SJCRH30 (cell line): ENCODE measurements around the gene CACNB4. TPM values are rescaled to one million over a fixed set of nuclear protein-coding genes. Genes with fewer than 3 reads are reported as not detected.
A peak's percentile ranks its signal among the peaks of the same experiment; 100 is the strongest.

ENCODE experiments used
- DNase-seq, 2 experiments: peaks; one replicate each; pipeline ENCODE4 v3.0.0-alpha.2; 2015 to 2020
- H3K27ac ChIP-seq: fragments of 250-450 bp; sonication (Bioruptor Pico); 2 replicates; pipeline ENCODE4 v1.5.1; 2020; ENCODE audit warnings: mild to moderate bottlenecking, moderate library complexity
- H3K27me3 ChIP-seq: fragments of 250-450 bp; sonication (Bioruptor Pico); 2 replicates; pipeline ENCODE4 v1.5.1; 2020; ENCODE audit warnings: mild to moderate bottlenecking, moderate library complexity
- H3K36me3 ChIP-seq: fragments of 250-450 bp; sonication (Bioruptor Pico); 2 replicates; pipeline ENCODE4 v1.5.1; 2020; ENCODE audit warnings: mild to moderate bottlenecking, moderate library complexity
- H3K4me1 ChIP-seq: fragments of 250-450 bp; sonication (Bioruptor Pico); 2 replicates; pipeline ENCODE4 v1.5.1; 2020; ENCODE audit warnings: mild to moderate bottlenecking, moderate library complexity
- H3K4me3 ChIP-seq: fragments of 250-450 bp; sonication (Bioruptor Pico); 2 replicates; pipeline ENCODE4 v1.5.1; 2020; ENCODE audit warnings: mild to moderate bottlenecking, moderate library complexity
- H3K9me3 ChIP-seq: fragments of 250-450 bp; sonication (Bioruptor Pico); replicated peaks from 2 replicates; pipeline ENCODE4 v1.5.1; 2020; ENCODE audit warnings: mild to moderate bottlenecking, moderate library complexity
- total RNA-seq: library from RNA; depleted of rRNA; stranded (reverse); fragments of >200 nt; shearing (Covaris generic); gene quantifications from 2 replicates; pipeline ENCODE4 v1.2.3, GENCODE V29; 2014

Gene CACNB4
- total RNA-seq, 1 experiment from 2014 or later, result 2.2 TPM

DNA sequence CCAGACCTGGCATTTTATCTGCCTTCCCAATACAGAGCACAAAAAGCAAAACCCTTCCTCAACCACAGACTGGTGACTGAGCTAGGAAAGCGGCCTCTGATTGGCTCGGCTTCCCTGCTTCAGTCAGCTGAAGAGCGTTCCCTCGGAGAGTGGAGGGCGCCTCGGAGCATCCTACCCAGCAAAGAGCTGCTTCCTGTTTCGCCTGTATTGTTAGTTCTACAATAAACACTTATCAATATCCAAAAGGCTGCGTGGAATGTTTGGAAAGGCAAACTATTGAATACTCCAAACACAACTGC is 125.0 kb downstream of the CACNB4 start:
- H3K27ac ChIP-seq, result no peak overlapping the region
- H3K27me3 ChIP-seq, result no peaks in the 10 kb centered on the region
- H3K36me3 ChIP-seq, result no peaks in the 10 kb centered on the region
- peak overlapping the region; percentile 48 for H3K4me3 ChIP-seq
- H3K4me1 ChIP-seq, result peaks cover 4% of the 10 kb centered on the region; the same call in 1 of the 2 replicates
- no peaks in the 10 kb centered on the region for H3K9me3 ChIP-seq
- DNase-seq, result peak; percentile 65 to 77

DNA sequence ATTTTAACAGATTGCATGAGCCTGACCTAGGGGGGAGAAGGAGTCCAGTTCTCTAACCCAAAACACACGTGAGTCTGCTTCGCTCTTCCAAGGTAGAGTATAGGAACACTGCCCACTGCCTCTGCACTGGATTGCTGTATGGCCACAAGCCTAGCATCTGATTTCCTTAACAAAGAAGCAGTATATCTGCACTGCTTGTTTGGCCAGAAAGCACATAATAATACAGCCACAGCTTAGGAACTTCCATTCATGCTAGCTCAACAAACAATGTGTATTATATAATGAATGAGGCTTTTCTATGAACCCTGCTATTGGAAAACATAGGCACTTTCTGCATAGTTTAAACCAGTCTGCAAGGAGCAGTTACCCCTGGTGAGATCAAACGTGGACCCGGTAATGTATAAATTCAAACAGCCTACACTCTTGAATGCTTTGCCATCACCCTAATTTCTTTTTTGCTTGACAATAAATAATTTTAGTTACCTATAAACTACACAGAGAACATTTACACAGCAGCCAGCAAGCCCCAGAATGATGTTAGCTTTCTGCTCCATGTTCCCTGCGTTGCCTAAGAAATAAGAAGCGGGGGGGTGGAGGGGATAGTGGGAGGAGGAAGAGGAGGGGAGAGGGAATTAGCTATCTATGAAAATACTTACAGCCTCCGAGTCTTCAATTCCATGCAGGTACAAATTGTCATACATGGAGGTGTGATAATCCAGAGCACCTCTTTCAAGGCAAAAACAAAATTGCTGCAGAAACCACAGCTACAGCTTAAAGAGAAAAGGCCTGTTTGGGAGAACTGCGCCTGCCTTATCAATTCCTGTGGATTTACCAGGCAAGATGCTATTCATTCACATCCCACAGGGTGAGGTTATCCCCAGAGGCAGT is 125.6 kb downstream of the CACNB4 start:
- Histone ChIP-seq H3K9me3 (no peaks in the 10 kb centered on the region), H3K27ac (no peak overlapping the region)

DNA sequence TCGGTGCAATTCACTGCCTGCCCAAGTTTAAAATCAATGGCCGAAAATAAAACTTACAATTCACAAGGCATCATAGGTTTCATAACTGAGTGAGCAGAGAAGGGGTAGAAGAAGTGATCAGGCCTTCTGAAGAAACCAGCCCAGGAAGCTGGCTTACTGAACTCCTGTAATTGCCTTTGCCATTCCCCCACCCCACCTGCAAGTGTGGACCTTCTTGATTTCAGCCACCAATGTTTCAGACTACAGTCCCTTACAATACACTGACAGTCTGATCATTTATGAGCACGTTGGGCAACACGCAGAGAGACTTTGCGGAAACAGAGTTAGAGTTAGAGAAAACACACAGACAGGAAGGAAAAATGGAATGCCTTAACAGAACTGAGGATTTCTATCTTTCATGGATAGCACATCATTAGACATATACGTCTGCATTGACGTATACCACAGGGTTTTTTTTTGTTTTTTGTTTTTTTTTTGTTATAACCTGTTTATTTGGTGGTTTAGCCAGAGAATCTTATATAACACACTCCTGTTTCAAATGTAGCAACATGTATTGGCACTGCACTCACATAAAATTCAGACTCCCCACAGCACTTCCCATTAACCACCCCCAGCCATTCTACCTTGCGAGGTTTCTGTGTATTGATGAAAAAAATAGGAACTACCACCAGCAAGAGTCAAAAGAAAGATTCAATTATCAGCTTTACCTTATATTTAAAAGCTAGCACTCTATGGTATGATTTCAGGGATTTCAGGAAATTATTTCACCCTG is 126.4 kb downstream of the CACNB4 start:
- no peak overlapping the region for H3K27ac ChIP-seq
- H3K4me1 ChIP-seq, result peaks cover 4% of the 10 kb centered on the region; the same call in 1 of the 2 replicates
- H3K27me3 ChIP-seq, result no peaks in the 10 kb centered on the region
- H3K9me3 ChIP-seq, result no peaks in the 10 kb centered on the region
- DNase-seq, result no peak
- H3K4me3 ChIP-seq, result no peak overlapping the region
- H3K36me3 ChIP-seq, result no peaks in the 10 kb centered on the region

More for the DNA sequence above, 125.6 kb downstream of the CACNB4 start:
- Histone ChIP-seq H3K4me3 (peak overlapping the region; percentile 48), H3K4me1 (peaks cover 4% of the 10 kb centered on the region; the same call in 1 of the 2 replicates), H3K27me3 (no peaks in the 10 kb centered on the region), H3K36me3 (no peaks in the 10 kb centered on the region)
- DNase-seq, result peak in 1 of 2 experiments; percentile 5

DNA sequence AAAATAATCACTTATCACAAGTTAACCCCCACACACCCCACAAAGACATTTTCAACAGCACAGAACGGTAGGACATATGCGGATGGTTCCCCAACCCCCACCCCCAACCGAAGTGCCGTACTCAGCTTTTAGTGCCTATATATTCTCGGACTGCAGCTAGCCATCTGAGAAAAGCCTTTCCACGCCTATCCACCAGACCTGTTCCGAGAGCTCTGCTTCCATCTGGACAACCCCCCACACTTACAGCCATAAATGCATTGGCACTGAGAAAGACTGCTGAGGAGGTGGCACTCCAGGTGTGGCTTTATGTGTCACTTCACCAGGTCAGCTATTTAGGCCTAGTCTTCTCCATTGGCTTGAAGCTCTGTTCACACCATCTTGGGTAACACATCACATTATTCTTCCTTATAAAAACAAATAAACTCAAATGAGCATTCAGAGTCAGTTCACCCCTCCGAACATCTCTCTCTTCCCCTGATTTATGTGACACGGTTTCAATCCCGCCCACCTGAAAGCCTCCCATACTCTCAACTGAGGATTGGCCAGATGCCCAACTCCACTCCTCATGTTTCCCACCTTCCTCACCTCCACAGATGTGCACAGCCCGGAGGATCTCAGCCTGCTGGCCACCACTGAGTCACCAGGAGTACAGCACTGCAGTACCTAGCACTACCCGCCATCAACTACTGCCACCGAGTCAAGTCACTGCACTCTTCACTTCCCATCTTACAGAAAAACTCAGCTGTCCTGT is 127.4 kb downstream of the CACNB4 start:
- no peak overlapping the region for H3K27ac ChIP-seq
- no peaks in the 10 kb centered on the region for H3K36me3 ChIP-seq
- H3K9me3 ChIP-seq, result no peaks in the 10 kb centered on the region
- no peaks in the 10 kb centered on the region for H3K27me3 ChIP-seq
- no peak overlapping the region for H3K4me3 ChIP-seq
- peaks cover 4% of the 10 kb centered on the region; the same call in 1 of the 2 replicates for H3K4me1 ChIP-seq
- DNase-seq, result no peak

DNA sequence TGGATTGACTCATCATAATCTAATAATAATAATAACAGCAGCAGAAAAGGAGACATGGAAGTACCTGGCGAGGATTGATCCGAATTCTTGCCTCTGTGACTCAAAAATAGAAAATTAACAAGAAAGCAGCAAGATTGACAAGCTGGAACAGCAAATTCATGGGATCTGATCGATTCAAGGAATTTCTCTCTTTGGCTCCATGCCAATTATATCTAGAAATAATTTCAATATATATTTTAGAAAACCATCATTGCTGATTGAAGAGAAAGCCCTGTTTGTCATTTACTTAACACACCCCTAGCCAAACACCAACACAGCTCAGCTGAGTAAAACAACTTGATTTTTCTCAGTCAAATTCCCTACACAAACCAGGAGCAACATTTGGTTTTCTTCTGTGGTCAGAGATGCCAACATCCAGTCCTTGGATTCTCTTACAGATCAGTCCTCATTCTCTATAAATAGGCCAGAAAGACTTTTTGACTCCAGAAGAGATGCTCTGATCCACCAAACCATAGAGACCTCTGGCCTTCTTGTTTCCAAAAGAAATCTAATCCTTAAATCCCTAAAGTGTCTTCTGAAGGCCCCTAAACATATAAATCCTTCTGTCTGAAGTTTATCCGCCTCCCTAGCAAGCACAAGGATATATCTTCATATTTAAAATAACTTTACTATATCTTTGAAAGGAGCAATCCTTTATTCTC is 129.9 kb downstream of the CACNB4 start:
- Histone ChIP-seq H3K9me3 (no peaks in the 10 kb centered on the region), H3K4me1 (peaks cover under 1% of the 10 kb centered on the region; the same call in 1 of the 2 replicates), H3K27ac (no peak overlapping the region), H3K36me3 (no peaks in the 10 kb centered on the region), H3K4me3 (no peak overlapping the region), H3K27me3 (no peaks in the 10 kb centered on the region)
- no peak for DNase-seq

DNA sequence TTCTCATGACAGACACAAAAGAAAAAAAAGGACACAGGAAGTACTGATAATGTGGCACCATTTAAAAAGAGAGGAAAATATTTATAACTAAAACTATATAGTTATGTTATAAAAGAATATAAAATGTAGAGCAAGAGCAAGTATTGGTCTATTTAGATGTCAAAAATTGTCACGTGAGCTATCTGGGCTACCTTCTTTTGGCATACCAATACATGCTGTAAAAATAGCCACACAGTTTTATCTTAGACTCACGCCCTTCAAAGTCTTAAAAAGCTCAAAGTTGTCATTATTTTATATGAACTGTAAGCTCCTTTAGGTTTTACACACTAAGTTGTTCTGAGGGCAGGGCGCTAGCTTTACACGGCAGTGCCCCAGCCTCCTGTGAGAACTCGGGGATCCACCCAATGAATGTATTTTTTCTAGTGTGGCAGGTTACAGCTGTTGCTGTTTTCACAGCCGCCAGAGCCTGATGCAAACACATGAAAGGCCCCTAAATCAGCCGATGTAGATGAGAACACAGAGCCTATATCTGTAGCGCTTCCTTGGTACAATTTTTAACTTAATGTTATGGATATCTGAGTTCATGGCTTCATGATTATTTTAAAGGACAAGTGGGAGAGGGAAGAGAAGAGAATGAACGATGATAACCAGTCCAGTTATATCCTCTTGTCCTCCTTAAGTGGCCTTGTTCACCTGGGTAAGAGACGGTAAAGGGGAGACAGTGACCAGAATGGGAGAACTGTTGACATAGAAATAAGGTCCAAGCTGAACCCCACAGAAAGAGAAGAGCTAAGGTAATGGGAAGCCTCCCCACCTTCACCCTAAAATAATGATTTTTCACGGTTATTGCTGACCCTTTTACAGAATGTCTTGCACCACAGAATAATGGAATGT is 130.8 kb downstream of the CACNB4 start:
- Histone ChIP-seq H3K4me1 (no peaks in the 10 kb centered on the region), H3K27ac (no peak overlapping the region), H3K4me3 (peak overlapping the region; percentile 15; the same call in 1 of the 2 replicates), H3K36me3 (no peaks in the 10 kb centered on the region), H3K27me3 (no peaks in the 10 kb centered on the region), H3K9me3 (no peaks in the 10 kb centered on the region)
- DNase-seq, result peak; percentile 32 to 62

DNA sequence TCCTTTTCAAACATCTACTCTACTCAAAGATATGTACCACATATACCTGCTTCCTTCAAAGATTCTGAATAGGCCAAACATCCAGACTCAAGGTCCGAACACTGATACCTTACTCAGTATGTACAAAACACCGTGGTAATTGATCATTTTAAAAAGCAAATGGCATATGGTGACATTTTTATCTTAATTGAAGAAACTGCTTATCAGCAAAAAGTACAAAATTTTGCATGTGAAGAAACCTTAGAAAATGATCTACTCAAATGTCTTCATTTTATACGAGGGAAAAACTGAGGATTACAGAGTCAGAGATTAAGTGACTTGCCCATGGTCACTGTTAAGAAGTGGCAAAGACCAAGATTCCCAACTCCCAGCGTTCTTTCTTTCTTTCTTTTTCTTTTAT is 133.0 kb downstream of the CACNB4 start:
- no peak overlapping the region for H3K4me3 ChIP-seq
- no peak overlapping the region for H3K27ac ChIP-seq
- no peaks in the 10 kb centered on the region for H3K9me3 ChIP-seq
- no peaks in the 10 kb centered on the region for H3K36me3 ChIP-seq
- H3K4me1 ChIP-seq, result no peaks in the 10 kb centered on the region
- no peak for DNase-seq
- H3K27me3 ChIP-seq, result no peaks in the 10 kb centered on the region

DNA sequence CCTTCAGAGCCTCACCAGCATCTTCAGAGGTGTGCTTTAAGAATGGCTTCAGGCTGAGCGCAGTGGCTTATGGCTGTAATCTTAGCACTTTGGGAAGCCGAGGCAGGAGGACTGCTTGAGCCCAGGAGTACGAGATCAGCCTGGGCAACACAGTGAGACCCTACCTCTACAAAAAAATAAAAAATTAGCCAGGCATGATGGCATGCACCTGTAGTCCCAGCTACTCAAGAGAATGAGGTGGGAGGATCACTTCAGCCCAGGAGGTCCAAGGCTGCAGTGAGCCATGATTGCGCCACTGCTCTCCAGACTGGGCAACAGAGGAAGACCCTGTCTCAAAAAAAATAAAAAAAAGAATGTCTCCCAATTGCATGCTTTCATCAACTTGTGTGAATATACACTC is 137.3 kb downstream of the CACNB4 start:
- no peaks in the 10 kb centered on the region for H3K4me1 ChIP-seq
- no peak overlapping the region for H3K27ac ChIP-seq
- H3K9me3 ChIP-seq, result no peaks in the 10 kb centered on the region
- DNase-seq, result no peak
- no peaks in the 10 kb centered on the region for H3K27me3 ChIP-seq
- no peaks in the 10 kb centered on the region for H3K36me3 ChIP-seq
- H3K4me3 ChIP-seq, result no peak overlapping the region

DNA sequence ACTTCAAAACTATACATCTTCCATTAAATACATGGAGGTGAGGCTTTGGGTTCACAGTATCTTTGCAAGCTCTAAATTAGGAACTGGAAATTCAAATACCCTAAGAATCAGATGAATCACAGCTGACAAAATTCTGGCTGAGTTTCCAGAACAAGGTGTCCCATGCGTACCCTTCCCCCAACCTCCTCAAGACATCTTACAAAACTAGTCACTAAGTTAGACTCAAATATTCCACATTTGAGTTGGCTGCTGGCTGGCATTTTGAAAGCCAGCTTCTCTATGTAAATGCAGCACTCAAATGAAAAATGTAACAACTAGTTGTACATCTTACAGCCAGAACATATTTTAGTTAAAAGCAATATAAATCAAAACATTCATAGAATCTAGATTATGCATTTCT is 139.6 kb downstream of the CACNB4 start:
- Histone ChIP-seq H3K27ac (no peak overlapping the region), H3K9me3 (no peaks in the 10 kb centered on the region), H3K4me3 (no peak overlapping the region), H3K36me3 (no peaks in the 10 kb centered on the region), H3K4me1 (no peaks in the 10 kb centered on the region), H3K27me3 (no peaks in the 10 kb centered on the region)
- DNase-seq, result no peak

DNA sequence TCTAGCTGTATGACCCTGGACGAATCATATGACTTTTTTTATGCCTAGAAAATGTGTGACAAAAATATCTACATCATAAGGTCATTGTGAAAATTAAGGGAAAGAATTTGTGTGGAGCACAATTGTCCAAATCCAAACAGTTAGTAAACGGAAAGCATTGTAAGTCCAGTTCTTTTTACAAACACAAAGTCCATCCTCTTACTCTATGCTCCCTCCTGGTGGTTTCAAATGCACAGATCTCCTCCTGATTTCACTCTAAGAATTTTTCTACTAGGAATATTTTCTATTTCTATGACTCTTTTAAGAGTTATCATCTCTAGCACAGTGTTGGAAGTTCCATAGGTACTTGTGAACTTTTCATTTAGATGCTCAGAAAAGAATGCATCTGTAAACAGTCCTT is 145.4 kb downstream of the CACNB4 start:
- H3K27me3 ChIP-seq, result no peaks in the 10 kb centered on the region
- H3K4me3 ChIP-seq, result no peak overlapping the region
- no peaks in the 10 kb centered on the region for H3K36me3 ChIP-seq
- no peaks in the 10 kb centered on the region for H3K4me1 ChIP-seq
- DNase-seq, result no peak
- no peak overlapping the region for H3K27ac ChIP-seq
- no peaks in the 10 kb centered on the region for H3K9me3 ChIP-seq

DNA sequence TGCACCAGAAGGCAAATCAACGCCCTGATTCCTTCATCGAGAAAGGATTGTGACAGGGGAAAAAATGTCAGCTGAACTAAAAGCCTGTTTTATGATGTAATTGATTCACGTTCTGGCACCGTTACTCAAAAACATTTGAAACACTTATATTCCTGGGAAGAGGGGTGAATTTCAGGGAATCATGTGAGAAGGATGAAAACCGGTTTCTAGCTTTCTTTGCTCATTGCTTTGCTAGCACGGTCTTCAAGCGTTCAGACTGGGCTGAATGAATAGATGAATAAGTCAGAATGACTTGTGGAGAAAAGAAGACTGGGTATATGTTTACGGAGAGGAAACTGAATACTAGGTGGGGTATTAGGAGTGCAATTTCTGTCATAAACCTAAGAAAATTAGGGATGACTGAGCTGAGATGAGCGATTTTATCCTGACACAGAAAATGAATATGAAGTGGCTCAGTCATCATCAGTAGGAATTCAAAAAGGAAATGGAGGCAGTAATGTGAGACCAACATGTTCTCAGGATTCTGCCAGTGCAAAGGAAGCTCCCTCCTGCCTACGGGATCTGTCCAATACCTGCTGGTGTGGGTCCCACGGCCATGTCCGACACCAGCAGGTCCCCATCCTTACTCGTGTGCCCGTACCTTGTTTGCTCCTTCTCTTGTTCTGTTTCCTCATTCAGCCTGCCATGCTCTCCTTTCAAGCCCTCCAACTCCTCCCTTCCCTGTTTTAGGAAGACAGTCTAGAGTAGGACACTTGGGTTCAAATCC is 146.0 kb downstream of the CACNB4 start:
- H3K27ac ChIP-seq, result no peak overlapping the region

DNA sequence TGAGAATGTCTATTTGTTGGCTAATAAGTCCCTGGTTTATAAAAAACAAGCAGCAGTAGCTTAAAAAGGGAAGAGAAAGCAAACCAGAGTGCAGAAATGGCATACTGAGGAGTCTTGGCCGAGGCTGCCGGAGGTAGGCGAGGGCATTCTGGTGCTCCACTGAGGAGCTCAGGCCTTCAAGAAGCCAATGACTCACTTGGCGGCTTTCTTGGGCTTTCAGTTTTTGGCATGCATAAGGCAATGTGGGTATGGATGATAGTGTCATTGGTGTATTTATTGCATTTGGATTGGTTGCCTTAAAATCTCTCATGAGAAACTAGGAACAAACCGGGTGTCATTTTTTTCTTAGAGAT is 151.1 kb downstream of the CACNB4 start:
- H3K9me3 ChIP-seq, result no peaks in the 10 kb centered on the region
- peak overlapping the region; percentile 28 for H3K4me3 ChIP-seq
- no peaks in the 10 kb centered on the region for H3K27me3 ChIP-seq
- H3K36me3 ChIP-seq, result no peaks in the 10 kb centered on the region
- peaks cover 4% of the 10 kb centered on the region; the same call in 1 of the 2 replicates for H3K4me1 ChIP-seq
- DNase-seq, result no peak
- H3K27ac ChIP-seq, result no peak overlapping the region

More for the DNA sequence above, 146.0 kb downstream of the CACNB4 start:
- H3K9me3 ChIP-seq, result no peaks in the 10 kb centered on the region
- no peak overlapping the region for H3K4me3 ChIP-seq
- no peak for DNase-seq
- H3K36me3 ChIP-seq, result no peaks in the 10 kb centered on the region
- H3K4me1 ChIP-seq, result no peaks in the 10 kb centered on the region
- H3K27me3 ChIP-seq, result no peaks in the 10 kb centered on the region
